Liver (tissue), 9 donors: ENCODE measurements around the gene MB21D2. TPM values are rescaled to one million over a fixed set of nuclear protein-coding genes. Genes with fewer than 3 reads are reported as not detected.

Source experiments
- DNase-seq: peaks from one replicate; pipeline ENCODE4 v3.0.0-alpha.2; 2017; ENCODE audit warnings: low spot score
- H3K27ac ChIP-seq, 2 donors: one replicate each; pipeline ENCODE4 v1.7.0; 2013; ENCODE audit warnings: inconsistent platforms in 2 of 2, low read length in 2 of 2, control low read depth in 1 of 2, low read depth in 1 of 2, mild to moderate bottlenecking in 1 of 2
- H3K27me3 ChIP-seq, 4 donors: one replicate each; pipeline versions ENCODE4 v1.6.1 to v1.7.0; 2013; ENCODE audit warnings: low read length in 3 of 4, inconsistent platforms in 1 of 4, mild to moderate bottlenecking in 1 of 4, moderate library complexity in 1 of 4; ENCODE audit not compliant: control insufficient read depth in 4 of 4, insufficient read depth in 4 of 4
- H3K36me3 ChIP-seq, 4 donors: one replicate each; pipeline versions ENCODE4 v1.6.1 to v1.7.0; 2013; ENCODE audit warnings: low read length in 3 of 4, mild to moderate bottlenecking in 3 of 4, low read depth in 1 of 4, moderate library complexity in 1 of 4; ENCODE audit not compliant: control insufficient read depth in 4 of 4, insufficient read depth in 3 of 4
- H3K4me1 ChIP-seq, 4 donors: one replicate each; pipeline versions ENCODE4 v1.6.1 to v1.7.0; 2013; ENCODE audit warnings: low read length in 3 of 4, mild to moderate bottlenecking in 3 of 4, moderate library complexity in 1 of 4; ENCODE audit not compliant: control insufficient read depth in 4 of 4, insufficient read depth in 4 of 4
- H3K4me3 ChIP-seq, 3 donors: one replicate each; pipeline versions ENCODE4 v1.6.1 to v1.7.0; 2013; ENCODE audit warnings: low read length in 3 of 3, control low read depth in 1 of 3, low read depth in 1 of 3, mild to moderate bottlenecking in 1 of 3
- H3K9ac ChIP-seq, 2 donors: one replicate each; pipeline ENCODE4 v1.7.0; 2013; ENCODE audit warnings: low read length in 2 of 2, mild to moderate bottlenecking in 2 of 2, moderate library complexity in 2 of 2, control low read depth in 1 of 2, low read depth in 1 of 2
- H3K9me3 ChIP-seq, 4 donors: one replicate each; pipeline versions ENCODE4 v1.6.1 to v1.7.0; 2013; ENCODE audit warnings: low read length in 3 of 4; ENCODE audit not compliant: control insufficient read depth in 4 of 4
- GABPA ChIP-seq, 2 donors: IDR thresholded peaks in 1 of 2; conservative IDR thresholded peaks in 1 of 2; 2 replicates each; pipeline ENCODE4 v1.6.1; 2016; ENCODE audit warnings: antibody characterized with exemption in 2 of 2, mild to moderate bottlenecking in 1 of 2, moderate library complexity in 1 of 2
- HNF4A ChIP-seq, 2 donors: conservative IDR thresholded peaks; 2 replicates each; pipeline ENCODE4 v1.6.1; 2016; ENCODE audit warnings: antibody characterized with exemption in 2 of 2, mild to moderate bottlenecking in 2 of 2
- HNF4G ChIP-seq: IDR thresholded peaks from 2 replicates; pipeline ENCODE4 v1.6.1; 2016; ENCODE audit warnings: antibody characterized with exemption
- JUND ChIP-seq, 2 donors: IDR thresholded peaks; 2 replicates each; pipeline ENCODE4 v1.6.1; 2016; ENCODE audit warnings: antibody characterized with exemption in 2 of 2
- NR2F2 ChIP-seq: IDR thresholded peaks from 2 replicates; pipeline ENCODE4 v1.6.1; 2016; ENCODE audit warnings: antibody characterized with exemption
- RAD21 ChIP-seq, 2 donors: IDR thresholded peaks; 2 replicates each; pipeline ENCODE4 v1.6.1; 2016; ENCODE audit warnings: antibody characterized with exemption in 2 of 2, mild to moderate bottlenecking in 2 of 2
- SP1 ChIP-seq: IDR thresholded peaks from 2 replicates; pipeline ENCODE4 v1.6.1; 2018; ENCODE audit warnings: antibody characterized with exemption, mild to moderate bottlenecking
- WGBS: extraction: QIAGEN DNeasy Blood & Tissue Kit; methylation state at CpG from one replicate; pipeline ENCODE4 v1.1.7; 2013; 5-methylcytosine and 5-hydroxymethylcytosine counted together
- polyA plus RNA-seq, 2 donors: library from polyadenylated mRNA; stranded (reverse) in 1 of 2; unstranded in 1 of 2; fragments of 200-250 nt in 1 of 2; fragments of >200 nt in 1 of 2; fragmentation: Nextera tagmentation in 1 of 2; extraction: Ambion mirVana in 1 of 2; gene quantifications; one replicate each; pipeline versions ENCODE4 v1.2.1 to v1.2.3, GENCODE V29; 2013 to 2015
- total RNA-seq, 2 donors: library from RNA; depleted of rRNA; stranded (reverse); fragments of >200 nt; gene quantifications; one replicate each; pipeline ENCODE4 v1.2.3, GENCODE V29; 2014
- TF ChIP-seq, protein P1 (sequence below): fragments of 150-350 bp; IDR thresholded peaks from 2 replicates; pipeline ENCODE4 v1.5.1; 2017; ENCODE audit warnings: improper control_type of control experiment, low read depth, low read length; ENCODE audit not compliant: missing input control
- TF ChIP-seq, protein P2 (sequence below): IDR thresholded peaks from 2 replicates; pipeline ENCODE4 v1.6.1; 2016; ENCODE audit warnings: antibody characterized with exemption
- TF ChIP-seq, protein P3 (sequence below): IDR thresholded peaks from 2 replicates; pipeline ENCODE4 v1.6.1; 2016; ENCODE audit warnings: antibody characterized with exemption
- donor health status: healthy.
- donor health status: healthy.
- donor health status: healthy.
- donor health status: healthy.
- donor health status: healthy.

MB21D2 gene
- total and polyA plus RNA-seq, 4 donors, result 0.13 to 1.9 (median 0.46) TPM

DNA sequence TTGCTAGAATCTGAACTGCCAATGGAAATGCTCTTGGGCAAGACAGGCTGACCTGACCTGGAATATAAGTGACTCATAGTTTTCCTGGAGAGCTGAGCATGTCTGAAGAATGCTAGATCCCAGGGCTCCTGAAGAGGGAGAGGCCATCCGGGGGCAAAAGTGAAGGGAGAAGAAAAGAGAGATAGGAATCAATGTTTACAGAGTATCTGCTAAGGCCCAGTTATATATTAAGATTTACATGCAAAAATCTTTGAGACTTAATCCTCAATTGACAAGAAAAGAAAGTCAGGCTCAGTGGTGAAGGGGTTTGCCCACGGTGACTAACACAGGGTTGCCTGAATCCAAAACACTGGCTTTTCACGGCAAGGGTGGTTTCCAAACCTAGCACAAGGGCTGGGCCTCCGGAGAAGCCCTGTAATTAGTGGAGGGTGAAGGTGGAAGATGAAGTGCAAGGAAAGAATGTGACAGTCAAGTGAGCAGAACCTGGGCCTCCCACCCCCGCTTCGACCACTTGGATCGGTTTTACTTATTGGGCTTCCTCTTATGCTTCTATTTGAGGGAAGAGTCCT lies 98.6 kb downstream of the MB21D2 start:
- Histone ChIP-seq H3K4me1 (no peaks in the 10 kb centered on the region), H3K27ac (no peak overlapping the region), H3K27me3 (no peaks in the 10 kb centered on the region), H3K4me3 (no peak overlapping the region), H3K9me3 (no peaks in the 10 kb centered on the region), H3K36me3 (no peaks in the 10 kb centered on the region), H3K9ac (no peak overlapping the region)
- WGBS, result 85% methylated on average over 7 of the region's 7 CpGs
- TF ChIP-seq, protein P1, sequence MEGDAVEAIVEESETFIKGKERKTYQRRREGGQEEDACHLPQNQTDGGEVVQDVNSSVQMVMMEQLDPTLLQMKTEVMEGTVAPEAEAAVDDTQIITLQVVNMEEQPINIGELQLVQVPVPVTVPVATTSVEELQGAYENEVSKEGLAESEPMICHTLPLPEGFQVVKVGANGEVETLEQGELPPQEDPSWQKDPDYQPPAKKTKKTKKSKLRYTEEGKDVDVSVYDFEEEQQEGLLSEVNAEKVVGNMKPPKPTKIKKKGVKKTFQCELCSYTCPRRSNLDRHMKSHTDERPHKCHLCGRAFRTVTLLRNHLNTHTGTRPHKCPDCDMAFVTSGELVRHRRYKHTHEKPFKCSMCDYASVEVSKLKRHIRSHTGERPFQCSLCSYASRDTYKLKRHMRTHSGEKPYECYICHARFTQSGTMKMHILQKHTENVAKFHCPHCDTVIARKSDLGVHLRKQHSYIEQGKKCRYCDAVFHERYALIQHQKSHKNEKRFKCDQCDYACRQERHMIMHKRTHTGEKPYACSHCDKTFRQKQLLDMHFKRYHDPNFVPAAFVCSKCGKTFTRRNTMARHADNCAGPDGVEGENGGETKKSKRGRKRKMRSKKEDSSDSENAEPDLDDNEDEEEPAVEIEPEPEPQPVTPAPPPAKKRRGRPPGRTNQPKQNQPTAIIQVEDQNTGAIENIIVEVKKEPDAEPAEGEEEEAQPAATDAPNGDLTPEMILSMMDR, result no peak
- TF ChIP-seq JUND (IDR thresholded peaks at IDR 0.05), result no peak
- no peak for DNase-seq

DNA sequence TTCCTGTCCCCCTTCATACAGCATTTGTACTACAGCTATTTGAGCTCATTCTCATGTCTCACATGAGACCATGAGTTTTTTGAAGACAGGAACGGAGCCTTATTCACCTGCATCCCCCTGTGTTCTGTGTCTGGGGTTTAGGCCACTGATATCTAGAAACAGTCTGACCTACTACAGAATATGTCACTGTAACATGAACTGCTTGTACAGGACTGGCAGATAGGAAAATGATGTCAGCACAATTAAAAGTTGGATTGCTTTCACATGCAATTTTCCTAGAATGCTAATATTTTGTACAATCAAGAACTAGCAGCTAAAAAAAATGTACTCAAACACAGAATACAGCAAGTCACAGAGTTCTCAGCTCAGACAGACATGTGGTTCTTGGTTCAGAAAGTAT lies 99.5 kb downstream of the MB21D2 start:
- Histone ChIP-seq H3K36me3 (no peaks in the 10 kb centered on the region), H3K27ac (no peak overlapping the region), H3K4me1 (no peaks in the 10 kb centered on the region), H3K9me3 (no peaks in the 10 kb centered on the region), H3K27me3 (no peaks in the 10 kb centered on the region), H3K9ac (no peak overlapping the region), H3K4me3 (no peak overlapping the region)
- WGBS, result 96% methylated on average over 1 of the region's 1 CpG
- no peak for DNase-seq
- no peak for TF ChIP-seq HNF4A (conservative IDR thresholded peaks at IDR 0.05)
- no peak for TF ChIP-seq GABPA (IDR thresholded peaks at IDR 0.05 in 1 of 2, conservative IDR thresholded peaks at IDR 0.05 in 1 of 2)
- TF ChIP-seq RAD21 (IDR thresholded peaks at IDR 0.05), result no peak
- TF ChIP-seq, protein P1, result no peak
- no peak for TF ChIP-seq JUND (IDR thresholded peaks at IDR 0.05)
- TF ChIP-seq, protein P2, sequence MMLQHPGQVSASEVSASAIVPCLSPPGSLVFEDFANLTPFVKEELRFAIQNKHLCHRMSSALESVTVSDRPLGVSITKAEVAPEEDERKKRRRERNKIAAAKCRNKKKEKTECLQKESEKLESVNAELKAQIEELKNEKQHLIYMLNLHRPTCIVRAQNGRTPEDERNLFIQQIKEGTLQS, result no peak
- TF ChIP-seq SP1, result no peak
- TF ChIP-seq, protein P3, sequence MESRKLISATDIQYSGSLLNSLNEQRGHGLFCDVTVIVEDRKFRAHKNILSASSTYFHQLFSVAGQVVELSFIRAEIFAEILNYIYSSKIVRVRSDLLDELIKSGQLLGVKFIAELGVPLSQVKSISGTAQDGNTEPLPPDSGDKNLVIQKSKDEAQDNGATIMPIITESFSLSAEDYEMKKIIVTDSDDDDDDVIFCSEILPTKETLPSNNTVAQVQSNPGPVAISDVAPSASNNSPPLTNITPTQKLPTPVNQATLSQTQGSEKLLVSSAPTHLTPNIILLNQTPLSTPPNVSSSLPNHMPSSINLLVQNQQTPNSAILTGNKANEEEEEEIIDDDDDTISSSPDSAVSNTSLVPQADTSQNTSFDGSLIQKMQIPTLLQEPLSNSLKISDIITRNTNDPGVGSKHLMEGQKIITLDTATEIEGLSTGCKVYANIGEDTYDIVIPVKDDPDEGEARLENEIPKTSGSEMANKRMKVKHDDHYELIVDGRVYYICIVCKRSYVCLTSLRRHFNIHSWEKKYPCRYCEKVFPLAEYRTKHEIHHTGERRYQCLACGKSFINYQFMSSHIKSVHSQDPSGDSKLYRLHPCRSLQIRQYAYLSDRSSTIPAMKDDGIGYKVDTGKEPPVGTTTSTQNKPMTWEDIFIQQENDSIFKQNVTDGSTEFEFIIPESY, result no peak

DNA sequence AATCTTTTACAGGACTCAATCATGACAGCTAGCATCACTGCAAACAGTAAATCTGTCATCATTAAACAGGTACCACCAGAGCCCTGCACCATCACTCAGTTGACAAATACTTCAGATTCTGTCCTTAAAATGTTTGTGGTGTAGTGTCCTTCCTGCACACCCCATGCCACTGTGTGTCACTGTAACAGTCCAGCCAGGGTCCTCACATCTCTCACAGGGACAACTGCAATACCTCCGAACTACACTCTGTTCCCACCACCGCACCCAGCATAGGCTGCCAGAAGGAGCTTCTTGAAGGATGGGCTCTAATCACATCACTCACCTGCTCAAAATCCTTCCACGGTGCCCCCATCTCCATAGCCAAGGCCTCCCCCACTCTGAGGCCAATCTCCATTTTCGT lies 100.2 kb downstream of the MB21D2 start:
- Histone ChIP-seq H3K4me1 (no peaks in the 10 kb centered on the region), H3K4me3 (no peak overlapping the region), H3K27ac (no peak overlapping the region), H3K36me3 (no peaks in the 10 kb centered on the region), H3K27me3 (no peaks in the 10 kb centered on the region), H3K9ac (no peak overlapping the region), H3K9me3 (no peaks in the 10 kb centered on the region)
- DNase-seq, result no peak
- 85% methylated on average over 4 of the region's 4 CpGs for WGBS
- TF ChIP-seq NR2F2 (no peak), RAD21 (IDR thresholded peaks at IDR 0.05) (no peak), HNF4G (no peak)
